Measurements from ENCODE around the gene TEX28.

TEX28 gene

GRCh38 chrX:154313147-154313546 is 18.2 kb upstream of the TEX28 start:
- in situ Hi-C loops (cut with MboI; ENCODE audit: low sequenced_read_pairs, unreplicated experiment), result no loop called here
- no peak for TF ChIP-seq CTCF (IDR thresholded peaks at IDR 0.05; ENCODE audit: borderline replicate concordance, control extremely low read depth, extremely low read depth, insufficient read depth, missing control alignments)
- DNase-seq (ENCODE audit: low spot score), result peak; percentile 53

GRCh38 chrX:154312116-154312515 is 17.2 kb upstream of the TEX28 start:
- in situ Hi-C loops (cut with MboI; ENCODE audit: low sequenced_read_pairs, unreplicated experiment), result no loop called here
- TF ChIP-seq CTCF (IDR thresholded peaks at IDR 0.05; ENCODE audit: borderline replicate concordance, control extremely low read depth, extremely low read depth, insufficient read depth, missing control alignments), result no peak
- DNase-seq (ENCODE audit: low spot score), result no peak

GRCh38 chrX:154310616-154311536 is 16.0 kb upstream of the TEX28 start:
- in situ Hi-C loops (cut with MboI; ENCODE audit: low sequenced_read_pairs, unreplicated experiment), result no loop called here
- DNase-seq (ENCODE audit: low spot score), result no peak
- TF ChIP-seq CTCF (IDR thresholded peaks at IDR 0.05; ENCODE audit: borderline replicate concordance, control extremely low read depth, extremely low read depth, insufficient read depth, missing control alignments), result no peak

GRCh38 chrX:154309041-154309775 is 14.3 kb upstream of the TEX28 start:
- no peak for TF ChIP-seq CTCF (IDR thresholded peaks at IDR 0.05; ENCODE audit: borderline replicate concordance, control extremely low read depth, extremely low read depth, insufficient read depth, missing control alignments)
- in situ Hi-C loops (cut with MboI; ENCODE audit: low sequenced_read_pairs, unreplicated experiment), result no loop called here

GRCh38 chrX:154308108-154308946 is 13.4 kb upstream of the TEX28 start:
- peak; percentile 64 for DNase-seq (ENCODE audit: low spot score)
- in situ Hi-C loops (cut with MboI; ENCODE audit: low sequenced_read_pairs, unreplicated experiment), result no loop called here
- TF ChIP-seq CTCF (IDR thresholded peaks at IDR 0.05; ENCODE audit: borderline replicate concordance, control extremely low read depth, extremely low read depth, insufficient read depth, missing control alignments), result peak; percentile 73

More at GRCh38 chrX:154309041-154309775, 14.3 kb upstream of the TEX28 start:
- DNase-seq (ENCODE audit: low spot score), result no peak

- no peak for DNase-seq (ENCODE audit: low spot score)
- no peak for TF ChIP-seq CTCF (IDR thresholded peaks at IDR 0.05; ENCODE audit: borderline replicate concordance, control extremely low read depth, extremely low read depth, insufficient read depth, missing control alignments)
- in situ Hi-C loops (cut with MboI; ENCODE audit: low sequenced_read_pairs, unreplicated experiment), result no loop called here
Observed at GRCh38 chrX:154307202-154307601, 12.3 kb upstream of the TEX28 start.
